ENCODE data around the gene FMO5.
"Not testable (repeated sequence)": the region's sequence is repeated elsewhere in the genome, so short reads cannot be mapped to it uniquely, and the experiment has no call there.

- not testable (repeated sequence) for TF ChIP-seq CTCF (IDR thresholded peaks at IDR 0.05; ENCODE audit: low read depth, low read length, missing input control); TAF1 (conservative IDR thresholded peaks at IDR 0.05); RAD21 (IDR thresholded peaks at IDR 0.05); SP1 (IDR thresholded peaks at IDR 0.05); EGR1 (IDR thresholded peaks at IDR 0.05; ENCODE audit: low read depth in 2 of 2); JUND (IDR thresholded peaks at IDR 0.05); REST (IDR thresholded peaks at IDR 0.05); MAX (IDR thresholded peaks at IDR 0.05); RXRA (IDR thresholded peaks at IDR 0.05)
Observed at GRCh38 chr1:147240131-147240721, 15.1 kb upstream of the FMO5 start.

All from liver (tissue), 3 donors.